GM12864 (cell line): ENCODE results near the gene RANBP10.
"Not testable (repeated sequence)": the region's sequence is repeated elsewhere in the genome, so short reads cannot be mapped to it uniquely, and the experiment has no call there.

ENCODE experiments used
- DNase-seq: peaks from one replicate; pipeline ENCODE4 v3.0.0-alpha.2; 2011; ENCODE audit warnings: low read depth
- H3K4me3 ChIP-seq: 2 replicates; pipeline ENCODE4 v1.5.1; 2011; ENCODE audit warnings: mild to moderate bottlenecking, low read depth, low read length, control low read depth
- TF ChIP-seq, protein P1 (sequence below): IDR thresholded peaks from 2 replicates; pipeline ENCODE4 v1.5.1; 2011; ENCODE audit warnings: low read depth, mild to moderate bottlenecking, moderate library complexity, low read length, control low read depth, inconsistent platforms; ENCODE audit errors: missing control alignments

Gene RANBP10

DNA sequence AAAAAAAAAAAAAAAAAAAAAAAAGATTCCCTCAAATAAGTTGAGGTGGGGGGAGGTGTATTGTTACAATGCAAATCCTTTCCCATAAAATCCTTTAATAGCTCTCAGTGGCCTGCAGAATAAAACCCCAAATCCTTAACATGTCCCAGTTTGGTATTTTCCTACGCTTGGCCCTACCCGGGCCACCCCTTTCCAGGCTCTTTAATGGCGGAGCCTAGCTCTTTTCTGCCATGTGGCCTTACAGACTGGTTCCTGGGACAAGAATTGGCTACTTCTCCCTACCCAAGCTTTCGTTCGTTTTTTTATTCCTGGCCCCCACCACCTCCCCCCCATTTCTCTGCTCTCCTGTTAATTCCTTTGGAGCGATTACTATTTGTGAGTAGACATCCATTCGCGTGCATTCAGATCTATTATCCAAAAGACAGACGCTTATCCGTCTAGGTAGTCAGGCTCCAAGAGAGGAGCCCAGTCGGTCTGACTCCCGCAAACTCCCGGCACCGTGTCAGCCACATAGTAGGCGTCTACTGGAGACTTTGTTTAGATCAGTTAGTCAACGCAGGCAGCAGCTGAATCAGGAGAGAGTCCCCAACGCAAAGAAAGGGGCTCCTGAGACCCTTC, 34.9 kb upstream of the RANBP10 start:
- no peak for DNase-seq
- peak overlapping the region; percentile 81 for H3K4me3 ChIP-seq
- TF ChIP-seq, protein P1, sequence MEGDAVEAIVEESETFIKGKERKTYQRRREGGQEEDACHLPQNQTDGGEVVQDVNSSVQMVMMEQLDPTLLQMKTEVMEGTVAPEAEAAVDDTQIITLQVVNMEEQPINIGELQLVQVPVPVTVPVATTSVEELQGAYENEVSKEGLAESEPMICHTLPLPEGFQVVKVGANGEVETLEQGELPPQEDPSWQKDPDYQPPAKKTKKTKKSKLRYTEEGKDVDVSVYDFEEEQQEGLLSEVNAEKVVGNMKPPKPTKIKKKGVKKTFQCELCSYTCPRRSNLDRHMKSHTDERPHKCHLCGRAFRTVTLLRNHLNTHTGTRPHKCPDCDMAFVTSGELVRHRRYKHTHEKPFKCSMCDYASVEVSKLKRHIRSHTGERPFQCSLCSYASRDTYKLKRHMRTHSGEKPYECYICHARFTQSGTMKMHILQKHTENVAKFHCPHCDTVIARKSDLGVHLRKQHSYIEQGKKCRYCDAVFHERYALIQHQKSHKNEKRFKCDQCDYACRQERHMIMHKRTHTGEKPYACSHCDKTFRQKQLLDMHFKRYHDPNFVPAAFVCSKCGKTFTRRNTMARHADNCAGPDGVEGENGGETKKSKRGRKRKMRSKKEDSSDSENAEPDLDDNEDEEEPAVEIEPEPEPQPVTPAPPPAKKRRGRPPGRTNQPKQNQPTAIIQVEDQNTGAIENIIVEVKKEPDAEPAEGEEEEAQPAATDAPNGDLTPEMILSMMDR, result no peak

DNA sequence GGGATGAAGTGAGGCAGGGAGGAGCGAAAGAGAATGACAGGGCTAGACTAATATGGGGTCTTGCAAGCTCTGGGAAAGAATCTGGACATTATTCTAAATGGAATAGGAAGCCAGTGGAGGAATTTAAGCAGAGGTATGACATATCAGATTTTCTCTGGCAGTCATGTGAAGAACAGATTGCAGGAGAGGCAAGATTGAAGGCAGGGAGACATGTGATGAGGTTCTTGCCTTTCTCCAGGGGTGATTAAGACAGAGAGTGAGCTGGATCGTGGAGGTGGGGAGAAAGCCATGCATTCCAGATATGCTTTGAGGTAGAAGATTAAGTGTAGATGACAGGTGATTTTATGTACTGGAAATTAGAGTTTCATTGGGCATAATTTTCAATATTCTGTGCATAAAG, 31.5 kb upstream of the RANBP10 start:
- TF ChIP-seq, protein P1, result no peak
- no peak for DNase-seq
- no peak overlapping the region for H3K4me3 ChIP-seq

DNA sequence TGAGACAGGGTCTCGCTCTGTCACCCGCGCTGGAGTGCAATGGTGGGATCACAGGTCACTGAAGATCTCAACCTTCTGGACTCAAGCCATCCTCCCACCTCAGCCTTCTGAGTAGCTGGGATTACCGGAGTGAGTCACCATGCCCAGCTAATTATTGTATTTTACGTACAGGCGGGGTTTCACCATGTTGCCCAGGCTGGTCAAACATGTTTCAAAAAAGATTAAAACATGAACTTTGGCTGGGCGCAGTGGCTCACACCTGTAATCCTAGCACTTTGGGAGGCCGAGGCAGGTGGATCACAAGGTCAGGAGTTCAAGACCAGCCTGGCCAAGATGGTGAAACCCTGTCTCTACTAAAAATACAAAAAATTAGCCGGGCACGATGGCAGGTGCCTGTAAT, 30.8 kb upstream of the RANBP10 start:
- H3K4me3 ChIP-seq, DNase-seq: not testable (repeated sequence)

DNA sequence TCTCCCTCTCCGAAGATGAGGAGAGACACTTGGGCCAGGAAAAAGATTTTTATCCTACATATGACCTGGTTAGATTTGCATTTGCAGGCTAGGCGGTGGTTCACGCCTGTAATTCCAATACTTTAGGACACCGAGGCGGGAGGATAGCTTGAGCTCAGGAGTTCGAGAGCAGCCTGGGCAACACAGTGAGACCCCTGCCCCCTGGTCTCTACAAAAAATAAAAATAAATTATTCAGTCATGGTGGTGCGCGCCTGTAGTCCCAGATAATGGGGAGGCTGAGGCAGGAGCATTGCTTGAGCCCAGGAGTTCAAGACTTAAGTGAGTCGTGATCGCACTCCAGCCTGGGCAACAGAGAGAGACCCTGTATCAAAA, 27.9 kb upstream of the RANBP10 start:
- peak overlapping the region; percentile 67; the same call in 1 of the 2 replicates for H3K4me3 ChIP-seq
- DNase-seq, result no peak
- TF ChIP-seq, protein P1, result no peak

DNA sequence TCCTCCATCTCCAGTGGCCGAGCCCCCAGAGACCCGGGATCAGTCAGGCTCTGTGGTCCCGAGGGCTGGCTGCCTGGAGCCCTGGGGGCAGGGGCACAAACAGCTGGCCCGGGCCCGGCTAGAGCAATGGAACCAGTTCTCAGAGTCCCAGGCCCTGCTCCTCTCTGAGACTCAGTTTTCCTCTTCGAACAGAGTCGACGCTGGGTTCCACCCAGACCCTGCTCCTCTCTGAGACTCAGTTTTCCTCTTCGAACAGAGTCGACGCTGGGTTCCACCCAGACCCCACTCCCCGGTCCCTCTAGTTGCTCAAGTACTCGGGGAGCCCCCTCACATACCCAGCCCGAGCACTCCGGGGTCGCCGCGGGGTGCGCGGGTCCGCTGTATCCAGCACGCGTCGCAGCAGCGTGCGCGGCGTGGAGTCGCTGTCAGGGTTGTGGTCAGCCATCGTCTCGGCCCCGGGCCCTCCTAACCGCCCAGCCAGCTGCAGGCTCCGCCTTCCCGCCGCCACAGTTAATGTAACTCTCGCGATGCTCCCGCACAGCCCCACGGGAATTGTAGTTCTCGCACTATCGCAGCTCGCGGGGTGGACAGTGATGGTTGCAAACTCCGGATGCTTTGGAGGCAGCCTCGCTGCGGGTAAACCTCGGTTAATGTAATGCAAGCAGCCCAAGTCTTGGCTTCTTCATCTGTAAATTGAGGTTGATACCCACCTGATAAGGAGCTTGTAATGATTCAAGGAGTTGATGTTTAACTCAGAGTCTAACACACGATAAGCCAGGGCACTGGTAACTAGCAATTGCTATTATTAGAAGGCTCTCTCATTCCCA, 27.3 kb upstream of the RANBP10 start:
- DNase-seq, result peak; percentile 68
- H3K4me3 ChIP-seq, result peak overlapping the region; percentile 67
- TF ChIP-seq, protein P1, result no peak

DNA sequence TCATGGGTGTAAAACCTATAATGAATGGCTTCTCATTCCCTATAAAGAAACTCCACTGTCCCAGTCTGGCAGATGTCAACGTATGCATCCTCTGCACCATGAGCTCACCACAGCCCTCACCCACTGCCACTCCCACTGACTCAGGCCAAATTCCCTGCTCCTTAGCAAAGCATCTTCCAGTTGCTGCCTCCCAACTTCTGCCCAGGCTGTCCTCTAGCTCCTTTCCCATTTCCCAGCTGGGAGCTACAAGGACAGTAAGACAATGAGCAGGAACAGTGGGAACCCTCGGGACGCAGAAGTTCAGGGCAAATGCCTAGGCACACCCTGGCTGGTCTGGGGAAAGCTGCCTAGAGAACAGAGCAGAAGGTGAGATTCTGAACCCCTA, 26.7 kb upstream of the RANBP10 start:
- peak overlapping the region; percentile 67 for H3K4me3 ChIP-seq
- TF ChIP-seq, protein P1, result no peak
- no peak for DNase-seq

DNA sequence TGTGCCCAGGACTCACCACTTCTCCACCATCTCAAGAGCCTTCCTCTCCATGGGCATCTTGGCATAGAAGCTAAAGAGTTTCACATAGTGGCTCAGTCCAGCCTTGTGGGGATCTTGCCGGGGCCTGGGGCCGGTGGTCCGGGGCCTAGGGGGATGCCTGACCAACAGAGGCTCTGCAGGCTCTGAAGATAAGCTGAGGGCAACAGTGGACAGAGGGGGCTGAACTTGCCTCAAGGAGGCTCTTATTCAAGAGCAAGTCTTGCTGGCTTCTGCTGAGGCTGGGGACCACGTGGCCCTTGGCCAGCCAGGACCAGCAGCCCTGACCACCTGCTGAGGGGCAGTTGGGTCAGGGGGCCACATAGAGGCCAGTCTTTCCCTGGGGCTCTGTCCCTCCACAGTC, 22.3 kb upstream of the RANBP10 start:
- H3K4me3 ChIP-seq, result no peak overlapping the region
- TF ChIP-seq, protein P1, result no peak
- DNase-seq, result no peak
